Adrenal gland (tissue), 12 donors: ENCODE data around the gene C2CD3. TPM values are rescaled to one million over a fixed set of nuclear protein-coding genes. Genes with fewer than 3 reads are reported as not detected.

ENCODE experiments used
- DNase-seq, 7 donors: peaks; one replicate each; pipeline ENCODE4 v3.0.0-alpha.2; 2019 to 2020
- H3K27ac ChIP-seq, 5 donors: fragments of 200-600 bp; sonication (generic) in 4 of 5; 1 replicate in 3 of 5; 2 replicates in 2 of 5; pipeline versions ENCODE4 v1.5.1 to v1.8.0; 2016 to 2020; ENCODE audit warnings: mild to moderate bottlenecking in 1 of 5
- H3K27me3 ChIP-seq: fragments of 200-600 bp; 2 replicates; pipeline ENCODE4 v1.8.0; 2021
- H3K36me3 ChIP-seq, 2 donors: fragments of 200-600 bp; replicated peaks in 1 of 2; 1 replicate in 1 of 2; 2 replicates in 1 of 2; pipeline versions ENCODE4 v1.5.1 to v1.8.0; 2018 to 2022
- H3K4me1 ChIP-seq, 2 donors: fragments of 200-600 bp; replicated peaks in 1 of 2; 1 replicate in 1 of 2; 2 replicates in 1 of 2; pipeline versions ENCODE4 v1.5.1 to v1.8.0; 2018 to 2021
- H3K4me3 ChIP-seq, 4 donors: fragments of 200-600 bp; sonication (generic) in 3 of 4; one replicate each; pipeline ENCODE4 v1.5.1; 2016 to 2018
- H3K9me3 ChIP-seq, 3 donors: fragments of 200-600 bp; sonication (generic) in 1 of 3; replicated peaks in 1 of 3; 1 replicate in 2 of 3; 2 replicates in 1 of 3; pipeline versions ENCODE4 v1.5.1 to v1.8.0; 2016 to 2021
- CTCF ChIP-seq, 6 experiments: fragments of 450-650 bp in 4 of 6; fragments of 200-600 bp in 2 of 6; sonication (generic) in 1 of 6; IDR thresholded peaks; 1 replicate in 5 of 6; 2 replicates in 1 of 6; pipeline versions ENCODE4 v1.5.1 to v1.8.0; 2016 to 2021; ENCODE audit warnings: antibody characterized with exemption in 6 of 6, mild to moderate bottlenecking in 2 of 6, moderate library complexity in 1 of 6
- POLR2A ChIP-seq, 2 donors: fragments of 450-650 bp; IDR thresholded peaks; one replicate each; pipeline ENCODE4 v1.6.1; 2017; ENCODE audit warnings: antibody characterized with exemption in 2 of 2, mild to moderate bottlenecking in 2 of 2, moderate library complexity in 1 of 2
- WGBS, 4 donors: extraction: QIAGEN DNeasy Blood & Tissue Kit in 2 of 4; methylation state at CpG; one replicate each; pipeline versions ENCODE4 v1.1.5 to v1.1.7; 2013 to 2017; 5-methylcytosine and 5-hydroxymethylcytosine counted together
- intact Hi-C, 2 donors: fragments of 100-400 bp; cut with DNase I; formaldehyde crosslinking; loops; one replicate each; pipeline versions ENCODE4 v1.14.1 to v1.15.0; 2022 to 2023
- polyA plus RNA-seq, 3 donors: library from polyadenylated mRNA; stranded (reverse); fragments of 200-250 nt in 2 of 3; fragments of 350-450 nt in 1 of 3; fragmentation: Illumina TruSeq in 1 of 3; extraction: RNeasy Lipid Tissue Mini Kit (QIAGEN cat#74804) in 1 of 3; gene quantifications; one replicate each; pipeline ENCODE4 v1.2.3, GENCODE V29; 2013 to 2014
- total RNA-seq, 9 donors: library from RNA; depleted of rRNA in 4 of 9; stranded (reverse); fragments of >200 nt in 4 of 9; fragments of 120-200 nt in 1 of 9; fragmentation: NEBNext Ultra II Directional in 1 of 9; extraction: Animal tissue kit (Norgen Biotek cat#: 25700) in 1 of 9; gene quantifications; one replicate each; pipeline versions ENCODE4 v1.1.0 to v1.2.4, GENCODE V29; 2013 to 2023
- donor health status: healthy with polysubstance abuse.
- donor health status: Bipolar disorder and iron deficiency.
- donor health status: DM: yes; HTN: yes; CAD: no.
- donor health status: DM: no; HTN: no; CAD: no.
- donor health status: DM: no; HTN: no; CAD: no.
- donor health status: DM: yes; HTN: yes; CAD: no.

Gene C2CD3
- total and polyA plus RNA-seq, 12 donors, result 14.5 to 42.8 (median 25.5) TPM

GRCh38 chr11:74006743-74007304, 164.0 kb downstream of the C2CD3 start:
- peaks cover 0 to 4% of the 10 kb centered on the region in 2 donors for H3K36me3 ChIP-seq
- 87 to 93% (median 90%) methylated on average over 5 to 7 of the region's 7 CpGs for WGBS, 4 donors

GRCh38 chr11:74005721-74006517, 164.9 kb downstream of the C2CD3 start:
- WGBS, 4 donors, result 94 to 98% (median 96%) methylated on average over 18 to 29 of the region's 29 CpGs
- Histone ChIP-seq H3K27me3 (no peaks in the 10 kb centered on the region), H3K4me1 (no peaks in the 10 kb centered on the region), H3K4me3 (no peak overlapping the region), H3K36me3 (peaks cover 0 to 4% of the 10 kb centered on the region in 2 donors), H3K9me3 (no peaks in the 10 kb centered on the region), H3K27ac (no peak overlapping the region)
- TF ChIP-seq CTCF (IDR thresholded peaks at IDR 0.05) (no peak), POLR2A (IDR thresholded peaks at IDR 0.05) (no peak)
- intact Hi-C loops, result no loop called here
- no peak for DNase-seq

More at GRCh38 chr11:74006743-74007304, 164.0 kb downstream of the C2CD3 start:
- no peaks in the 10 kb centered on the region for H3K9me3 ChIP-seq
- H3K4me3 ChIP-seq, result no peak overlapping the region
- no peak for TF ChIP-seq CTCF (IDR thresholded peaks at IDR 0.05)
- no peak for TF ChIP-seq POLR2A (IDR thresholded peaks at IDR 0.05)
- intact Hi-C loops, result no loop called here
- no peaks in the 10 kb centered on the region for H3K27me3 ChIP-seq
- no peak for DNase-seq
- H3K27ac ChIP-seq, result no peak overlapping the region
- peaks cover 0 to 3% of the 10 kb centered on the region in 2 donors for H3K4me1 ChIP-seq

GRCh38 chr11:74004759-74005615, 165.8 kb downstream of the C2CD3 start:
- no peaks in the 10 kb centered on the region for H3K27me3 ChIP-seq
- no peaks in the 10 kb centered on the region for H3K9me3 ChIP-seq
- TF ChIP-seq POLR2A (IDR thresholded peaks at IDR 0.05) (no peak), CTCF (IDR thresholded peaks at IDR 0.05) (no peak)
- no peak overlapping the region for H3K27ac ChIP-seq
- no peaks in the 10 kb centered on the region for H3K4me1 ChIP-seq
- peaks cover 0 to 4% of the 10 kb centered on the region in 2 donors for H3K36me3 ChIP-seq
- no peak overlapping the region for H3K4me3 ChIP-seq
- DNase-seq, result no peak
- WGBS, 4 donors, result 66 to 82% (median 73%) methylated on average over 11 of the region's 11 CpGs
- intact Hi-C loops, result no loop called here
